HCT116 (cell line): ENCODE measurements around the gene HLCS.

Experiments used
- CTCF ChIP-seq, 3 experiments: fragments of 200-600 bp in 1 of 3; sonication (generic) in 1 of 3; IDR thresholded peaks in 2 of 3; conservative IDR thresholded peaks in 1 of 3; 2 replicates each; pipeline ENCODE4 v1.5.1; 2012 to 2017; ENCODE audit warnings: low read depth in 2 of 3, low read length in 2 of 3, antibody characterized with exemption in 1 of 3, borderline replicate concordance in 1 of 3, control low read depth in 1 of 3, mild to moderate bottlenecking in 1 of 3, mixed read lengths in 1 of 3, mixed run types in 1 of 3, moderate library complexity in 1 of 3; ENCODE audit not compliant: insufficient read depth in 1 of 3
- POLR2A ChIP-seq: IDR thresholded peaks from 2 replicates; pipeline ENCODE4 v1.7.0; 2011; ENCODE audit warnings: borderline replicate concordance; ENCODE audit not compliant: insufficient read depth, insufficient read length; ENCODE audit errors: extremely low read depth

- TF ChIP-seq POLR2A: no peak
- TF ChIP-seq CTCF (IDR thresholded peaks at IDR 0.05 in 2 of 3, conservative IDR thresholded peaks at IDR 0.05 in 1 of 3; ENCODE audit: borderline replicate concordance in 1 of 3, insufficient read depth in 1 of 3, low read depth in 2 of 3, low read length in 2 of 3): no peak
These were observed 64.1 kb downstream of the HLCS start for GRCh38 chr21:36902331-36902730.
